Mesothelial cell of epicardium (in vitro differentiated cells): ENCODE results near the gene CDK18. TPM values are rescaled to one million over a fixed set of nuclear protein-coding genes. Genes with fewer than 3 reads are reported as not detected.

ENCODE experiments used
- DNase-seq, 2 experiments: peaks; one replicate each; pipeline ENCODE4 v3.0.0; 2021; ENCODE audit warnings: low spot score in 2 of 2; ENCODE audit not compliant: unreplicated experiment in 2 of 2
- H3K27ac Mint-ChIP-seq: 2 replicates; pipeline ENCODE4 v1.8.0; 2021; ENCODE audit warnings: mixed read lengths
- H3K27me3 Mint-ChIP-seq: 2 replicates; pipeline ENCODE4 v1.8.0; 2021; ENCODE audit warnings: low read depth, mixed read lengths
- H3K36me3 Mint-ChIP-seq: 2 replicates; pipeline ENCODE4 v1.8.0; 2021; ENCODE audit warnings: mixed read lengths
- H3K4me1 Mint-ChIP-seq: 2 replicates; pipeline ENCODE4 v1.8.0; 2021; ENCODE audit warnings: mixed read lengths
- H3K4me3 Mint-ChIP-seq: 2 replicates; pipeline ENCODE4 v1.8.0; 2021; ENCODE audit warnings: mild to moderate bottlenecking, moderate library complexity, mixed read lengths
- H3K9me3 Mint-ChIP-seq: 2 replicates; pipeline ENCODE4 v1.8.0; 2021; ENCODE audit warnings: mixed read lengths
- total RNA-seq: library from RNA; stranded (reverse); gene quantifications from 3 replicates; pipeline ENCODE4 v1.2.1, GENCODE V29; 2021
- TF ChIP-seq, protein P1 (sequence below): fragments of 200-600 bp; sonication (generic); IDR thresholded peaks from one replicate; pipeline ENCODE4 v1.5.0; 2021; ENCODE audit warnings: antibody characterized with exemption; ENCODE audit not compliant: unreplicated experiment

Gene CDK18
- total RNA-seq, 1 donor from 2014 or later = 28.7 TPM

GRCh38 chr1:205510308-205510950 lies 6.0 kb downstream of the CDK18 start:
- no peak overlapping the region for H3K27ac Mint-ChIP-seq
- no peaks in the 10 kb centered on the region for H3K36me3 Mint-ChIP-seq
- DNase-seq = no peak
- TF ChIP-seq, protein P1, sequence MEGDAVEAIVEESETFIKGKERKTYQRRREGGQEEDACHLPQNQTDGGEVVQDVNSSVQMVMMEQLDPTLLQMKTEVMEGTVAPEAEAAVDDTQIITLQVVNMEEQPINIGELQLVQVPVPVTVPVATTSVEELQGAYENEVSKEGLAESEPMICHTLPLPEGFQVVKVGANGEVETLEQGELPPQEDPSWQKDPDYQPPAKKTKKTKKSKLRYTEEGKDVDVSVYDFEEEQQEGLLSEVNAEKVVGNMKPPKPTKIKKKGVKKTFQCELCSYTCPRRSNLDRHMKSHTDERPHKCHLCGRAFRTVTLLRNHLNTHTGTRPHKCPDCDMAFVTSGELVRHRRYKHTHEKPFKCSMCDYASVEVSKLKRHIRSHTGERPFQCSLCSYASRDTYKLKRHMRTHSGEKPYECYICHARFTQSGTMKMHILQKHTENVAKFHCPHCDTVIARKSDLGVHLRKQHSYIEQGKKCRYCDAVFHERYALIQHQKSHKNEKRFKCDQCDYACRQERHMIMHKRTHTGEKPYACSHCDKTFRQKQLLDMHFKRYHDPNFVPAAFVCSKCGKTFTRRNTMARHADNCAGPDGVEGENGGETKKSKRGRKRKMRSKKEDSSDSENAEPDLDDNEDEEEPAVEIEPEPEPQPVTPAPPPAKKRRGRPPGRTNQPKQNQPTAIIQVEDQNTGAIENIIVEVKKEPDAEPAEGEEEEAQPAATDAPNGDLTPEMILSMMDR = no peak
- peaks cover 26% of the 10 kb centered on the region for H3K4me1 Mint-ChIP-seq
- H3K27me3 Mint-ChIP-seq = no peaks in the 10 kb centered on the region
- H3K4me3 Mint-ChIP-seq = no peak overlapping the region
- no peaks in the 10 kb centered on the region for H3K9me3 Mint-ChIP-seq

DNA sequence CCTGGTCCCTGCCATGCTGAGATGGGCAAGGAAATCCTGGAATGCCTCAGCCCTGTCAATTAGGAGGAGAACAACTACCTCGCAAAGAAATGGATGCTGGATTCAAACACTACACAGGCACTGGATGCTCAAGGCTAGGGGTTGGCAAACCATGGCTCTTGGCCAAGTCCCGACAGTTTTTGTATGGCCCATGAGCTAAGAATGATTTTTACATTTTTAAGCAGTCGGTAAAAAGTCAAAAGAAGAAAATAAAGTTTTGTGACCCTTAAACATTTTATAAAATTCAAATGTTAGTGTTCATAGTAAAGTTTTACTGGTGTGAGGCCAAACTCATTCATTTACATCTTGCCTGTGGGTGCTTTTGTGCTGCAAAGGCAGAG lies 6.5 kb downstream of the CDK18 start:
- TF ChIP-seq, protein P1 = no peak
- Mint-ChIP-seq H3K4me3 (no peak overlapping the region), H3K27me3 (no peaks in the 10 kb centered on the region), H3K36me3 (no peaks in the 10 kb centered on the region), H3K27ac (no peak overlapping the region), H3K4me1 (peaks cover 21% of the 10 kb centered on the region), H3K9me3 (no peaks in the 10 kb centered on the region)
- DNase-seq = no peak

GRCh38 chr1:205512059-205513045 lies 7.9 kb downstream of the CDK18 start:
- H3K4me1 Mint-ChIP-seq = peaks cover 15% of the 10 kb centered on the region
- H3K9me3 Mint-ChIP-seq = no peaks in the 10 kb centered on the region
- no peak overlapping the region for H3K4me3 Mint-ChIP-seq
- no peaks in the 10 kb centered on the region for H3K36me3 Mint-ChIP-seq
- H3K27me3 Mint-ChIP-seq = no peaks in the 10 kb centered on the region
- TF ChIP-seq, protein P1 = no peak
- H3K27ac Mint-ChIP-seq = no peak overlapping the region
- DNase-seq = no peak

DNA sequence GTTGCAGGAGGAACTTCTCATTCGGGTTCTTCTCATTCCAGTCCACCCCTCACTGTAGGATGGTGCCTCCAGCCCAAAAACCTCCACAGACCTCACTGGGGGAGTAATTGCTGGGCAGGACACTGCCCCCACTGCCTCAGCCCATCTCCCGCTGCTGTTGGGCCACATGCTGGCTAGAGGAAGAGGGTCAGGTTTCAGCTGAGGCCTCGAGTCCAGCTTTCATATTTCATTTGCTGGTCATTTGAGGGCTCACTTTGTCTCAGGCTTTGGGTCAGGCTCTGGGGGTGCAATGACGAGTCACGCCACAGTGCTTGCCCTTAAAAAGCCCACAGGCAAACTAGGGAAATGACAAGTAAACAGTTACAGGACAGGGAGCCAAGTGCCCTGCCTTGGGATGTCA lies 9.3 kb downstream of the CDK18 start:
- H3K27ac Mint-ChIP-seq = no peak overlapping the region
- peaks cover 7% of the 10 kb centered on the region for H3K4me1 Mint-ChIP-seq
- TF ChIP-seq, protein P1 = no peak
- no peaks in the 10 kb centered on the region for H3K36me3 Mint-ChIP-seq
- no peaks in the 10 kb centered on the region for H3K27me3 Mint-ChIP-seq
- H3K9me3 Mint-ChIP-seq = no peaks in the 10 kb centered on the region
- no peak overlapping the region for H3K4me3 Mint-ChIP-seq
- DNase-seq = no peak

DNA sequence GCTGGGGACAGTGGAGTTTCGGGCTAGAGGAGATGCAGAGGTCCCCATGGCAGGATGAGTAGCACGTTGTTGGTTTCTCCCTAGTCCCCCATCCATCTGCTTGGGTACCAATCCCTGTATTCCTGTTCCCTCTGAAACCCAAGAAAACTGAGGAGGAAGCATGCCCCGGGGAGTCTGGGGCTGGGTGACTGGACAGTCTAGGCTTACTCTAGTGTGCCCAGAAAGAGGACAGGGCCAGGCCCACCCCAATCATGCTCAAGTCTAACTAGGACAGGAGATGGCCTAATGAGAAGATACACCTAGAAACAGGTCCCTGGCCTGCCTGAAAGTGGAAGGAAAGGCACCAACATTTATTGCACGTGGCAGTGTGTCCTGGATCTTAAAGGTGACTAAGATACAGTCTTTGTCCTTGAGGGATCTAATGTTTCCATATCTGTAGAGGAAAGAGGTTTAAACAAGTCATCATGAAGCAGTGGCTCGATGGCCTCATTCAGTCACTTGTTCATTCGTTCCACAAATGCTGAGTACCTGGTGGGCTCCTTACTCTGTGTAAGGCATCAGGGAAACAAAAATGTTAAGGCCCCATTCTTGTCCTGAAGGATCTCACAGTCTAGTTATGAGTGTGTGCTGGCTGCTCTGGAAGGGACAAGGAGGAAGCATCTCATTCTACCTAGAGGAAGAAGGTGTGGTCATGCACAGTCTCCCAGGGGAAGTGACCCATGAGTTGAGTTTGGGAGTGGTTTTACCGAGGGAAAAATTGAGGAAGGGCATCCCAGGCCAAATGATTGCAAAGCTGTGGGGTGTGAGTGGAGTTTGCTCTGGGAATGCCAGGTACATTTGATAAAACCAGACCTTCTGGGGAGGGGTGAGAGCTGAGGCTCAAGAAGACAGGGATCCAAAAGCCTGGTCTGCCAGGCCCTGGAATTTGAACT lies 10.0 kb downstream of the CDK18 start:
- DNase-seq = no peak
- H3K36me3 Mint-ChIP-seq = no peaks in the 10 kb centered on the region
- H3K9me3 Mint-ChIP-seq = no peaks in the 10 kb centered on the region
- no peaks in the 10 kb centered on the region for H3K27me3 Mint-ChIP-seq
- peaks cover 11% of the 10 kb centered on the region for H3K4me1 Mint-ChIP-seq
- no peak overlapping the region for H3K27ac Mint-ChIP-seq
- TF ChIP-seq, protein P1 = no peak
- no peak overlapping the region for H3K4me3 Mint-ChIP-seq
